Measurements from ENCODE around the gene KCNMA1.

The KCNMA1 gene

DNA sequence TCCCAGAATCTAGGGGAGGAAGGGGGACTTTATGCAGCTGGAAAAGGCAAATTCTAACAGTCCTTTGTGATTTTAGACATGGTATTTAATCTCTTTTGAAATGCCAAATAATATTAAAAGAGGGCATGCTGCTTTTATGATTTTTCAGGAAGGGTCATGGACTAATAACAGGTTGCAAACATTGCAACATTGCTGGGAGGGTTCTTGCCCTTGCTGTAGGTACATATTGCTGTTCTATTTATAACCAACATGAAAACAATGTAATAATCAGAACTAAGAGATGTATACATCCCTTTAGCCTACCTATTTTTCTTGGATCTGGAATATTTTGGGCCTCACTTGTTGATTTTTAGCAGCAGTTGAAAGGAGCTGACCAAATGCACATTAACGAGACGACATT, 411.6 kb downstream of the KCNMA1 start:
- no peak for DNase-seq
- no CpG with 5 or more reads among the region's 2 CpGs for WGBS (ENCODE audit: extremely low coverage, insufficient coverage, low lambda C conversion rate)
- Histone ChIP-seq H3K27me3 (ENCODE audit: insufficient read depth, low read length, poor library complexity) (no peaks in the 10 kb centered on the region), H3K18ac (ENCODE audit: low read length) (no peak overlapping the region), H3K4ac (ENCODE audit: low read depth, low read length) (no peak overlapping the region), H4K5ac (ENCODE audit: low read length) (no peak overlapping the region), H2BK15ac (replicated peaks; ENCODE audit: low read depth) (no peak overlapping the region), H4K8ac (ENCODE audit: low read depth, low read length) (no peak overlapping the region), H3K27ac (ENCODE audit: low read depth, low read length) (no peak overlapping the region), H3K36me3 (ENCODE audit: control insufficient read depth, insufficient read depth, low read length) (no peaks in the 10 kb centered on the region), H2BK120ac (ENCODE audit: low read depth, low read length) (no peak overlapping the region), H3K23ac (ENCODE audit: low read length) (no peak overlapping the region), H3K79me2 (ENCODE audit: control insufficient read depth, insufficient read depth, low read length) (no peaks in the 10 kb centered on the region), H2AK5ac (ENCODE audit: low read length) (no peak overlapping the region), H3K4me1 (ENCODE audit: control insufficient read depth, low read depth, low read length) (no peaks in the 10 kb centered on the region), H3K56ac (ENCODE audit: low read length) (no peak overlapping the region), H3K4me3 (ENCODE audit: low read length) (no peak overlapping the region), H3K79me1 (ENCODE audit: low read length) (no peaks in the 10 kb centered on the region), H2BK5ac (ENCODE audit: low read length) (no peak overlapping the region), H3K9ac (ENCODE audit: low read length) (no peak overlapping the region), H3K4me2 (ENCODE audit: low read length) (no peak overlapping the region)

DNA sequence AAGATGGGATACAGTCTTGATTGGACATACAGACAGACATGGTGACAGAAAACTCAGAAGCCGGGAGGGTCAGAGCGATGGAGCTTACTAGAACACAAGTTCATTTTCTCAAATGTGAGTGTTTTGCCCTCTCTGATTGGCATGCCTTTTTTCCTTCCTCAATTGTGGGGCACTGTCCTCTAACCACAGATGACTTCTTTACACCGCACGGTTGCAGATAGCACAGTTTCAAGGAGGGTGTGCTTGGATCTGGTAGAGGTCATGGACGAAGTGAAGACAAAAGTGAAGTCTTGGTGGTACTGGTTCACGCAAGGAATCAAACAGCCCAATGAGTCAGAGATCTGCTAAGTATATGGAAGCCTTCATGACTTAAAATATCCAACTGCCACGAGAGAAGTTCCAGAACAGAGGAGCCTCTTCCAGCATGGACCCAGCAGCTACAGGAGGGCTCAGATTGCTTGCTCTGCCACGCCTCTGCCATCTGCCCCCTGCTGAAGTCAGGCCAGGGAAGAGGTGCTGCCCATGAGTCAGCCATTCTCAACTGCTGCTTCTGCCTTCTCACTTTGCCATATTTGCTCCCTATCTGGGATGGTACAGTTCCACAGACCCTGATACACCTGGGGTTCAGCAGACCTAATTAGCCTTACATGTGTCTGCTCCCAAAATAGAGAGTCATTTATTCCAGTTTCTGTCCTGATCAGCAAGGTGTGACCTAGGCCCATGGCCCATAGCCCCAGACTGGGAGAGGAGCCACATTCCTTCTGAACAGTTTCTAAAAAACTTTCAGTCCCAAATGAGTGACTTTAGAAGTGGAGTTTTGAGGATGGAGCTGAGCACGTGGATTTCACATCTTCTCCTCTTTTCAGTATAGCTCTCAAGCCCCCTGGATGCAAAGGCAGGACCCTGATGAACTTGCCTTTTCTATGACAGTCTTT, 413.8 kb downstream of the KCNMA1 start:
- Histone ChIP-seq H3K4me1 (ENCODE audit: control insufficient read depth, low read depth, low read length) (no peaks in the 10 kb centered on the region), H3K27me3 (ENCODE audit: insufficient read depth, low read length, poor library complexity) (no peaks in the 10 kb centered on the region), H3K79me1 (ENCODE audit: low read length) (no peaks in the 10 kb centered on the region), H3K23ac (ENCODE audit: low read length) (no peak overlapping the region), H3K27ac (ENCODE audit: low read depth, low read length) (no peak overlapping the region), H3K9ac (ENCODE audit: low read length) (no peak overlapping the region), H4K8ac (ENCODE audit: low read depth, low read length) (no peak overlapping the region), H3K4me3 (ENCODE audit: low read length) (no peak overlapping the region), H3K56ac (ENCODE audit: low read length) (no peak overlapping the region), H3K36me3 (ENCODE audit: control insufficient read depth, insufficient read depth, low read length) (no peaks in the 10 kb centered on the region), H3K4ac (ENCODE audit: low read depth, low read length) (no peak overlapping the region), H3K79me2 (ENCODE audit: control insufficient read depth, insufficient read depth, low read length) (no peaks in the 10 kb centered on the region), H2BK120ac (ENCODE audit: low read depth, low read length) (no peak overlapping the region), H4K5ac (ENCODE audit: low read length) (no peak overlapping the region), H3K4me2 (ENCODE audit: low read length) (no peak overlapping the region), H3K18ac (ENCODE audit: low read length) (no peak overlapping the region), H2AK5ac (ENCODE audit: low read length) (no peak overlapping the region), H2BK15ac (replicated peaks; ENCODE audit: low read depth) (no peak overlapping the region), H2BK5ac (ENCODE audit: low read length) (no peak overlapping the region)
- no CpG with 5 or more reads among the region's 9 CpGs for WGBS (ENCODE audit: extremely low coverage, insufficient coverage, low lambda C conversion rate)
- DNase-seq = no peak

DNA sequence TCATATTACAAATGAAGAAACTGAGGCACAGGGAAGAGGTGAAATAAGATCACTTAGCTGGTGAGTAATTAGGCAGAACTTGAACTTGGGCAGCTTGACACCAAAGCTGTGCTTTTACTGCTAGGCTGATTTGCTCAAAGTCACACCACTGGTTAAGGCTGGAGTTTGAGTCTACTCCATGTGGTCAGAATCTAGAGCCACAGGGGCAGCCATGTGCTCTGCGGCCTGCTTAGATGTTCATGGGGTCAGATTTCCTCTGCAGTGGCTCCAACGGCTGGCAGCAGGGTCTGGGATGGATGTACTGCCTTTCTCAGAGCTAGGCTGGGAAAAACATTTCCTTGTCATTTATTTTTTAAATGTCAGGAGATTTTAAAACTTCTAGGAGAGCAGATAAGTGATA, 417.5 kb downstream of the KCNMA1 start:
- DNase-seq = no peak
- Histone ChIP-seq H3K23ac (ENCODE audit: low read length) (no peak overlapping the region), H3K27ac (ENCODE audit: low read depth, low read length) (no peak overlapping the region), H3K56ac (ENCODE audit: low read length) (no peak overlapping the region), H3K4me1 (ENCODE audit: control insufficient read depth, low read depth, low read length) (no peaks in the 10 kb centered on the region), H4K8ac (ENCODE audit: low read depth, low read length) (no peak overlapping the region), H3K4me3 (ENCODE audit: low read length) (no peak overlapping the region), H3K4ac (ENCODE audit: low read depth, low read length) (no peak overlapping the region), H2AK5ac (ENCODE audit: low read length) (no peak overlapping the region), H2BK120ac (ENCODE audit: low read depth, low read length) (no peak overlapping the region), H2BK5ac (ENCODE audit: low read length) (no peak overlapping the region), H2BK15ac (replicated peaks; ENCODE audit: low read depth) (no peak overlapping the region), H3K79me1 (ENCODE audit: low read length) (no peaks in the 10 kb centered on the region), H3K27me3 (ENCODE audit: insufficient read depth, low read length, poor library complexity) (no peaks in the 10 kb centered on the region), H3K18ac (ENCODE audit: low read length) (no peak overlapping the region), H4K5ac (ENCODE audit: low read length) (no peak overlapping the region), H3K79me2 (ENCODE audit: control insufficient read depth, insufficient read depth, low read length) (no peaks in the 10 kb centered on the region), H3K4me2 (ENCODE audit: low read length) (no peak overlapping the region), H3K9ac (ENCODE audit: low read length) (no peak overlapping the region), H3K36me3 (ENCODE audit: control insufficient read depth, insufficient read depth, low read length) (no peaks in the 10 kb centered on the region)
- WGBS (ENCODE audit: extremely low coverage, insufficient coverage, low lambda C conversion rate) = no CpG with 5 or more reads among the region's 2 CpGs

DNA sequence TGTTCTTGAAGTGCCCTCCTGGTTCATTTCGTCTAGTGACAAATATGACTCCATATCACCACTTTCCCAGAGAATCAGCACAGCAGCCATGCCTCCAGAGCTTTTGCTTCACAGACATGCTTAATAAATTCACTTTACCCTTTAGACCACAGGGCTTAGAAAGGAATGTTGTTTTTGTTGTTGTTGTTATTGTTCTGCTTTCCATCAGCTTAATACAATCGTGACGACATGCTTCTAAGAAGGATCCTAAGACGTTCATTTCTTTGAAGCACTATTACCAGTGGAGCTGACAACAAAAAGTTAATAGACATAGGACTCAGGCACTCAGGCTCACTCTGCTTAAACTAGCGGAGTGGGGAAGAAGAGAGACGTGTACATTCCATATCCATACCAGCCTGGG, 418.6 kb downstream of the KCNMA1 start:
- no peak overlapping the region for H3K56ac ChIP-seq (ENCODE audit: low read length)
- no peak overlapping the region for H3K27ac ChIP-seq (ENCODE audit: low read depth, low read length)
- no peak overlapping the region for H4K5ac ChIP-seq (ENCODE audit: low read length)
- H2BK5ac ChIP-seq (ENCODE audit: low read length) = no peak overlapping the region
- H3K4me2 ChIP-seq (ENCODE audit: low read length) = no peak overlapping the region
- H3K4ac ChIP-seq (ENCODE audit: low read depth, low read length) = no peak overlapping the region
- no peak for DNase-seq
- no peak overlapping the region for H3K23ac ChIP-seq (ENCODE audit: low read length)
- no peaks in the 10 kb centered on the region for H3K79me2 ChIP-seq (ENCODE audit: control insufficient read depth, insufficient read depth, low read length)
- H2BK15ac ChIP-seq (replicated peaks; ENCODE audit: low read depth) = no peak overlapping the region
- no peaks in the 10 kb centered on the region for H3K4me1 ChIP-seq (ENCODE audit: control insufficient read depth, low read depth, low read length)
- WGBS (ENCODE audit: extremely low coverage, insufficient coverage, low lambda C conversion rate) = no CpG with 5 or more reads among the region's 6 CpGs
- no peaks in the 10 kb centered on the region for H3K27me3 ChIP-seq (ENCODE audit: insufficient read depth, low read length, poor library complexity)
- H2AK5ac ChIP-seq (ENCODE audit: low read length) = no peak overlapping the region
- no peak overlapping the region for H3K18ac ChIP-seq (ENCODE audit: low read length)
- no peak overlapping the region for H2BK120ac ChIP-seq (ENCODE audit: low read depth, low read length)
- no peak overlapping the region for H3K9ac ChIP-seq (ENCODE audit: low read length)
- H3K4me3 ChIP-seq (ENCODE audit: low read length) = no peak overlapping the region
- H4K8ac ChIP-seq (ENCODE audit: low read depth, low read length) = no peak overlapping the region
- no peaks in the 10 kb centered on the region for H3K36me3 ChIP-seq (ENCODE audit: control insufficient read depth, insufficient read depth, low read length)
- H3K79me1 ChIP-seq (ENCODE audit: low read length) = no peaks in the 10 kb centered on the region

DNA sequence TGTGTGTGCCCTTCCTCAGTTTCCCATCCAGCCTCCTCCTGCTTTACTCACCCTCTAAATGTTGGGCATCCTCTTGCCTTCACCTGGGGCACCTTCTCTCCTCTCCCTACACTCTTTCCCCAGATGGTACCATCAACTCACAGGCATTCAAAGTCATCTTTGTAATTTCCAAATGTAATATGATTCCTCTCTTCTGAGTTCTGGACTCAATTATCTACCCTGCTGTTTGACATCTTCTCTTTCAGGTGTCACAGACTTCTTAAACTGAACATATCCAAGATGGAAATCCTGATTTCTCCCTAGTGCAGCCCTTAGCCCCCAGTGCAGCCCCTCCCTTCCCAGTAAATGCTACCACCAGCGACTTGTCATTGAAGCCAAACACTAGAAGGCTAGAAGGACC, 422.8 kb downstream of the KCNMA1 start:
- WGBS (ENCODE audit: extremely low coverage, insufficient coverage, low lambda C conversion rate) = no CpG with 5 or more reads among the region's 1 CpG
- Histone ChIP-seq H3K18ac (ENCODE audit: low read length) (no peak overlapping the region), H3K27me3 (ENCODE audit: insufficient read depth, low read length, poor library complexity) (no peaks in the 10 kb centered on the region), H3K4ac (ENCODE audit: low read depth, low read length) (no peak overlapping the region), H2BK15ac (replicated peaks; ENCODE audit: low read depth) (no peak overlapping the region), H3K23ac (ENCODE audit: low read length) (no peak overlapping the region), H2BK120ac (ENCODE audit: low read depth, low read length) (no peak overlapping the region), H2AK5ac (ENCODE audit: low read length) (no peak overlapping the region), H3K56ac (ENCODE audit: low read length) (no peak overlapping the region), H3K9ac (ENCODE audit: low read length) (no peak overlapping the region), H3K4me2 (ENCODE audit: low read length) (no peak overlapping the region), H3K36me3 (ENCODE audit: control insufficient read depth, insufficient read depth, low read length) (no peaks in the 10 kb centered on the region), H4K5ac (ENCODE audit: low read length) (no peak overlapping the region), H3K79me1 (ENCODE audit: low read length) (no peaks in the 10 kb centered on the region), H3K27ac (ENCODE audit: low read depth, low read length) (no peak overlapping the region), H2BK5ac (ENCODE audit: low read length) (no peak overlapping the region), H3K79me2 (ENCODE audit: control insufficient read depth, insufficient read depth, low read length) (no peaks in the 10 kb centered on the region), H3K4me3 (ENCODE audit: low read length) (no peak overlapping the region), H4K8ac (ENCODE audit: low read depth, low read length) (no peak overlapping the region), H3K4me1 (ENCODE audit: control insufficient read depth, low read depth, low read length) (no peaks in the 10 kb centered on the region)
- no peak for DNase-seq

DNA sequence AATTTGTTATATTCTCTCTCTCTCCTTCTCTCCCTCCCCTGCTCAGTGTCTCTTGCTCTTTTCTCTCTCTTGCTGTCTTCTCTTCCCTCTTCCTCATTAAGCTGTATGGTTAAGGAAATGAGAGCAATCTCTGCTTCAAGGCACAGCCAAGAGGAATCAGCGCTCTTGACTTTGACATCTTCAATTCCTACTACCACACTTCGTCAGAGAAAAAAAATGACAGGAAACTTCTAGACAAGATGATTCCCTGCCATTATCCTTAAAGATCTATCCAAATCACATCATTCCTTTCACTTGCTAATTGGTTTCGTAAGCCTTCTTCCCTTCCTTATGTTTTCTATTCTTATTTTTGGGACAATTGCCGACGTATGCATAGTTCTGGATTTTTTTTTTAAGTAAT, 425.0 kb downstream of the KCNMA1 start:
- no peak overlapping the region for H4K5ac ChIP-seq (ENCODE audit: low read length)
- no peak overlapping the region for H4K8ac ChIP-seq (ENCODE audit: low read depth, low read length)
- H2BK15ac ChIP-seq (replicated peaks; ENCODE audit: low read depth) = no peak overlapping the region
- DNase-seq = no peak
- no peak overlapping the region for H3K4ac ChIP-seq (ENCODE audit: low read depth, low read length)
- no peaks in the 10 kb centered on the region for H3K27me3 ChIP-seq (ENCODE audit: insufficient read depth, low read length, poor library complexity)
- H3K4me3 ChIP-seq (ENCODE audit: low read length) = no peak overlapping the region
- WGBS (ENCODE audit: extremely low coverage, insufficient coverage, low lambda C conversion rate) = no CpG with 5 or more reads among the region's 5 CpGs
- H3K23ac ChIP-seq (ENCODE audit: low read length) = no peak overlapping the region
- H2AK5ac ChIP-seq (ENCODE audit: low read length) = no peak overlapping the region
- H3K9ac ChIP-seq (ENCODE audit: low read length) = no peak overlapping the region
- H3K79me2 ChIP-seq (ENCODE audit: control insufficient read depth, insufficient read depth, low read length) = no peaks in the 10 kb centered on the region
- H3K4me2 ChIP-seq (ENCODE audit: low read length) = no peak overlapping the region
- no peak overlapping the region for H3K18ac ChIP-seq (ENCODE audit: low read length)
- no peak overlapping the region for H3K27ac ChIP-seq (ENCODE audit: low read depth, low read length)
- no peaks in the 10 kb centered on the region for H3K36me3 ChIP-seq (ENCODE audit: control insufficient read depth, insufficient read depth, low read length)
- H2BK120ac ChIP-seq (ENCODE audit: low read depth, low read length) = no peak overlapping the region
- H2BK5ac ChIP-seq (ENCODE audit: low read length) = no peak overlapping the region
- H3K79me1 ChIP-seq (ENCODE audit: low read length) = no peaks in the 10 kb centered on the region
- no peak overlapping the region for H3K56ac ChIP-seq (ENCODE audit: low read length)
- no peaks in the 10 kb centered on the region for H3K4me1 ChIP-seq (ENCODE audit: control insufficient read depth, low read depth, low read length)

Data from mesendoderm (in vitro differentiated cells).